Thyroid gland (tissue), 4 donors: ENCODE results near the gene RSPH10B2.
"Not testable (repeated sequence)": the region's sequence is repeated elsewhere in the genome, so short reads cannot be mapped to it uniquely, and the experiment has no call there.

Experiments used
- CTCF ChIP-seq, 6 experiments: fragments of 200-600 bp in 3 of 6; fragments of 450-650 bp in 3 of 6; sonication (generic) in 3 of 6; IDR thresholded peaks; one replicate each; pipeline ENCODE4 v1.5.1; 2016 to 2019; ENCODE audit warnings: antibody characterized with exemption in 6 of 6, mild to moderate bottlenecking in 2 of 6, inconsistent platforms in 1 of 6, moderate library complexity in 1 of 6
- POLR2A ChIP-seq, 2 donors: fragments of 450-650 bp; IDR thresholded peaks; one replicate each; pipeline ENCODE4 v1.6.1; 2017; ENCODE audit warnings: antibody characterized with exemption in 2 of 2, mild to moderate bottlenecking in 2 of 2, moderate library complexity in 1 of 2

GRCh38 chr7:6728893-6729491 is 24.9 kb upstream of the RSPH10B2 start:
- TF ChIP-seq CTCF, POLR2A (IDR thresholded peaks at IDR 0.05): not testable (repeated sequence)
